Right lobe of liver (tissue), 6 donors: Measurements from ENCODE around the gene LCTL. TPM values are rescaled to one million over a fixed set of nuclear protein-coding genes. Genes with fewer than 3 reads are reported as not detected.

Source experiments
- ATAC-seq, 4 donors: fragments of 200-7000 bp; cut with Tn5 transposase; one replicate each; pipeline ENCODE4 v1.9.1; 2020; ENCODE audit warnings: mild to moderate bottlenecking in 4 of 4, moderate library complexity in 4 of 4
- DNase-seq, 3 donors: peaks; one replicate each; pipeline ENCODE4 v3.0.0-alpha.2; 2020
- H3K27ac ChIP-seq, 3 donors: fragments of 200-600 bp; one replicate each; pipeline ENCODE4 v1.8.0; 2022
- H3K27me3 ChIP-seq, 2 donors: fragments of 200-600 bp; one replicate each; pipeline ENCODE4 v1.8.0; 2022
- H3K36me3 ChIP-seq, 4 donors: fragments of 200-600 bp; sonication (generic) in 1 of 4; one replicate each; pipeline versions ENCODE4 v1.5.1 to v1.8.0; 2017 to 2022; ENCODE audit warnings: control low read depth in 1 of 4
- H3K4me1 ChIP-seq, 4 donors: fragments of 200-600 bp; sonication (generic) in 1 of 4; one replicate each; pipeline versions ENCODE4 v1.5.1 to v1.8.0; 2017 to 2022; ENCODE audit warnings: control low read depth in 1 of 4
- H3K4me3 ChIP-seq, 3 donors: fragments of 200-600 bp; one replicate each; pipeline ENCODE4 v1.8.0; 2022
- H3K9me3 ChIP-seq, 4 donors: fragments of 200-600 bp; sonication (generic) in 1 of 4; one replicate each; pipeline versions ENCODE4 v1.5.1 to v1.8.0; 2017 to 2022; ENCODE audit warnings: control low read depth in 1 of 4
- CTCF ChIP-seq, 4 donors: fragments of 200-600 bp in 3 of 4; fragments of 450-650 bp in 1 of 4; IDR thresholded peaks; one replicate each; pipeline versions ENCODE4 v1.5.1 to v1.8.0; 2016 to 2022; ENCODE audit warnings: antibody characterized with exemption in 4 of 4, mild to moderate bottlenecking in 2 of 4
- POLR2A ChIP-seq: fragments of 450-650 bp; IDR thresholded peaks from one replicate; pipeline ENCODE4 v1.6.1; 2017; ENCODE audit warnings: antibody characterized with exemption, mild to moderate bottlenecking
- WGBS: methylation state at CpG from one replicate; pipeline ENCODE4 v1.1.6; 2018; ENCODE audit warnings: low coverage, low lambda C conversion rate; ENCODE audit not compliant: insufficient coverage; ENCODE audit errors: missing lambda C conversion rate; 5-methylcytosine and 5-hydroxymethylcytosine counted together
- intact Hi-C, 2 donors: fragments of 100-400 bp; cut with DNase I; formaldehyde crosslinking; loops; one replicate each; pipeline versions ENCODE4 v1.11.2 to v1.14.1; 2022
- total RNA-seq, 6 experiments: library from RNA; depleted of rRNA in 2 of 6; stranded (reverse); fragments of >200 nt in 2 of 6; fragmentation: NEBNext Ultra II Directional in 3 of 6; extraction: Animal tissue kit (Norgen Biotek cat#: 25700) in 3 of 6; gene quantifications; one replicate each; pipeline versions ENCODE4 v1.1.0 to v1.2.4, GENCODE V29; 2016 to 2023
- donor health status: DM: no; HTN: yes; CAD: no.
- donor health status: DM: no; HTN: no; CAD: no.
- donor health status: DM: no; HTN: no; CAD: no.
- donor health status: DM: no; HTN: yes; CAD: no.
- donor health status: DM: no; HTN: yes; CAD: no.

Gene LCTL
- total RNA-seq, 6 experiments from 2014 or later: not detected

GRCh38 chr15:66508293-66508883, 57.4 kb downstream of the LCTL start:
- Histone ChIP-seq H3K36me3 (no peaks in the 10 kb centered on the region), H3K9me3 (no peaks in the 10 kb centered on the region), H3K4me3 (no peak overlapping the region), H3K27ac (no peak overlapping the region), H3K27me3 (no peaks in the 10 kb centered on the region), H3K4me1 (peaks cover 0 to 15% (median 0%) of the 10 kb centered on the region in 4 donors)
- TF ChIP-seq CTCF (IDR thresholded peaks at IDR 0.05) (no peak), POLR2A (no peak)
- DNase-seq: no peak
- intact Hi-C loops: no loop called here
- 91% methylated on average over 3 of the region's 3 CpGs for WGBS
- ATAC-seq: no peak

- ATAC-seq (no peak), DNase-seq (no peak)
- H3K4me1 ChIP-seq: peaks cover 0 to 26% (median 7%) of the 10 kb centered on the region in 4 donors
- no peak overlapping the region for H3K27ac ChIP-seq
- intact Hi-C loops: no loop called here
- H3K4me3 ChIP-seq: peak overlapping the region; percentile 83 to 97 (median 95)
- H3K9me3 ChIP-seq: no peaks in the 10 kb centered on the region
- peaks cover 4 to 25% (median 16%) of the 10 kb centered on the region in 4 donors for H3K36me3 ChIP-seq
- TF ChIP-seq CTCF (IDR thresholded peaks at IDR 0.05) (no peak), POLR2A (no peak)
- H3K27me3 ChIP-seq: no peaks in the 10 kb centered on the region
- 51% methylated on average over 4 of the region's 4 CpGs for WGBS
Measured at GRCh38 chr15:66505818-66506217, 60.0 kb downstream of the LCTL start.

- no peak for ATAC-seq
- Histone ChIP-seq H3K27ac (peak overlapping the region; percentile 93 to 97 (median 94)), H3K4me1 (peaks cover 0 to 26% (median 7%) of the 10 kb centered on the region in 4 donors), H3K9me3 (no peaks in the 10 kb centered on the region), H3K27me3 (no peaks in the 10 kb centered on the region), H3K4me3 (peak overlapping the region; percentile 83 to 97 (median 95)), H3K36me3 (peaks cover 5 to 29% (median 18%) of the 10 kb centered on the region in 4 donors)
- 0% methylated on average over 11 of the region's 13 CpGs for WGBS
- TF ChIP-seq POLR2A: no peak
- TF ChIP-seq CTCF (IDR thresholded peaks at IDR 0.05): no peak
- intact Hi-C loops: no loop called here
- no peak for DNase-seq
Measured at GRCh38 chr15:66505430-66505811, 60.4 kb downstream of the LCTL start.

- Histone ChIP-seq H3K36me3 (peaks cover 8 to 35% (median 22%) of the 10 kb centered on the region in 4 donors), H3K9me3 (no peaks in the 10 kb centered on the region), H3K27me3 (no peaks in the 10 kb centered on the region), H3K27ac (peak within 1 kb of the TSS; percentile 93 to 97 (median 94)), H3K4me3 (peak within 1 kb of the TSS; percentile 83 to 97 (median 95)), H3K4me1 (peaks cover 0 to 26% (median 7%) of the 10 kb centered on the region in 4 donors)
- ATAC-seq: peak; percentile 90 to 95 (median 93)
- intact Hi-C loops: no loop called here
- DNase-seq: peak; percentile 82 to 89 (median 85)
- peak; percentile 93 for TF ChIP-seq POLR2A
- TF ChIP-seq CTCF (IDR thresholded peaks at IDR 0.05): no peak
- under 1% methylated on average over 41 of the region's 46 CpGs for WGBS
Measured at GRCh38 chr15:66504563-66505429, 61.0 kb downstream of the LCTL start, which contains the start of the genes RPL4 and ZWILCH. Gene RPL4 (minus strand): TSS chr15:66504855. CDS start chr15:66504790, 65 bp downstream. Gene ZWILCH (plus strand): TSS chr15:66505326. CDS start chr15:66505339, 13 bp downstream.
